DOHH2 (cell line): ENCODE data around the gene PCDHGA11.
"Not testable (repeated sequence)": the region's sequence is repeated elsewhere in the genome, so short reads cannot be mapped to it uniquely, and the experiment has no call there.

Experiments used
- H3F3A ChIP-seq: fragments of 200-600 bp; sonication (generic), shearing (Covaris generic); 2 replicates; pipeline ENCODE4 v1.6.0; 2016; ENCODE audit warnings: antibody characterized with exemption, mild to moderate bottlenecking; ENCODE audit not compliant: control insufficient read depth, insufficient read depth
- H3K27ac ChIP-seq: fragments of 200-600 bp; sonication (generic); 2 replicates; pipeline ENCODE4 v1.5.1; 2014; ENCODE audit warnings: low read depth, mild to moderate bottlenecking, low read length, moderate library complexity
- H3K27me3 ChIP-seq: fragments of 200-600 bp; sonication (generic); 2 replicates; pipeline ENCODE4 v1.6.1; 2014; ENCODE audit warnings: mild to moderate bottlenecking, low read length, mixed read lengths; ENCODE audit not compliant: control insufficient read depth
- H3K36me3 ChIP-seq: fragments of 200-600 bp; sonication (generic); 2 replicates; pipeline ENCODE4 v1.6.1; 2014; ENCODE audit warnings: mild to moderate bottlenecking, low read length, moderate library complexity, mixed read lengths; ENCODE audit not compliant: control insufficient read depth
- H3K4me1 ChIP-seq: fragments of 200-600 bp; sonication (generic); 2 replicates; pipeline ENCODE4 v1.6.1; 2014; ENCODE audit warnings: mild to moderate bottlenecking, low read length, mixed read lengths; ENCODE audit not compliant: control insufficient read depth
- H3K4me2 ChIP-seq: fragments of 200-600 bp; sonication (generic); 2 replicates; pipeline ENCODE4 v1.6.0; 2014; ENCODE audit warnings: mild to moderate bottlenecking, low read length, moderate library complexity
- H3K4me3 ChIP-seq: fragments of 200-600 bp; sonication (generic); 2 replicates; pipeline ENCODE4 v1.5.1; 2014; ENCODE audit warnings: mild to moderate bottlenecking, low read length, mixed read lengths
- H3K79me2 ChIP-seq: fragments of 200-600 bp; sonication (generic); 2 replicates; pipeline ENCODE4 v1.6.1; 2014; ENCODE audit warnings: mild to moderate bottlenecking, low read length, mixed read lengths; ENCODE audit not compliant: control insufficient read depth
- H3K9me2 ChIP-seq: fragments of 200-600 bp; sonication (generic); replicated peaks from 2 replicates; pipeline ENCODE4 v1.6.1; 2014; ENCODE audit warnings: mild to moderate bottlenecking, low read length, mixed read lengths; ENCODE audit not compliant: control insufficient read depth
- H3K9me3 ChIP-seq: fragments of 200-600 bp; sonication (generic); 2 replicates; pipeline ENCODE4 v1.6.1; 2014; ENCODE audit warnings: antibody characterized with exemption, low read length, mixed read lengths; ENCODE audit not compliant: control insufficient read depth, insufficient read depth
- H4K20me1 ChIP-seq: fragments of 200-600 bp; sonication (generic); 2 replicates; pipeline ENCODE4 v1.6.0; 2014; ENCODE audit warnings: low read depth, mild to moderate bottlenecking, antibody characterized with exemption, low read length, moderate library complexity; ENCODE audit not compliant: control insufficient read depth, insufficient read depth
- EZH2phosphoT487 ChIP-seq: fragments of 200-600 bp; sonication (generic); IDR thresholded peaks from 2 replicates; pipeline ENCODE4 v1.6.1; 2017; ENCODE audit warnings: borderline replicate concordance, mild to moderate bottlenecking, antibody characterized with exemption, low read length, moderate library complexity, mixed read lengths
- TF ChIP-seq, protein P1 (sequence below): fragments of 200-600 bp; sonication (generic); IDR thresholded peaks from one replicate; pipeline ENCODE4 v1.5.1; 2014; ENCODE audit warnings: antibody characterized with exemption, mild to moderate bottlenecking, low read depth, low read length; ENCODE audit not compliant: poor library complexity, severe bottlenecking

The PCDHGA11 gene

GRCh38 chr5:141413540-141414069, 7.2 kb upstream of the PCDHGA11 start:
- TF ChIP-seq, protein P1, sequence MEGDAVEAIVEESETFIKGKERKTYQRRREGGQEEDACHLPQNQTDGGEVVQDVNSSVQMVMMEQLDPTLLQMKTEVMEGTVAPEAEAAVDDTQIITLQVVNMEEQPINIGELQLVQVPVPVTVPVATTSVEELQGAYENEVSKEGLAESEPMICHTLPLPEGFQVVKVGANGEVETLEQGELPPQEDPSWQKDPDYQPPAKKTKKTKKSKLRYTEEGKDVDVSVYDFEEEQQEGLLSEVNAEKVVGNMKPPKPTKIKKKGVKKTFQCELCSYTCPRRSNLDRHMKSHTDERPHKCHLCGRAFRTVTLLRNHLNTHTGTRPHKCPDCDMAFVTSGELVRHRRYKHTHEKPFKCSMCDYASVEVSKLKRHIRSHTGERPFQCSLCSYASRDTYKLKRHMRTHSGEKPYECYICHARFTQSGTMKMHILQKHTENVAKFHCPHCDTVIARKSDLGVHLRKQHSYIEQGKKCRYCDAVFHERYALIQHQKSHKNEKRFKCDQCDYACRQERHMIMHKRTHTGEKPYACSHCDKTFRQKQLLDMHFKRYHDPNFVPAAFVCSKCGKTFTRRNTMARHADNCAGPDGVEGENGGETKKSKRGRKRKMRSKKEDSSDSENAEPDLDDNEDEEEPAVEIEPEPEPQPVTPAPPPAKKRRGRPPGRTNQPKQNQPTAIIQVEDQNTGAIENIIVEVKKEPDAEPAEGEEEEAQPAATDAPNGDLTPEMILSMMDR: no peak
- no peak for TF ChIP-seq EZH2phosphoT487
- no peaks in the 10 kb centered on the region for H3K9me2 ChIP-seq
- no peaks in the 10 kb centered on the region for H3K27me3 ChIP-seq
- no peak overlapping the region for H3K27ac ChIP-seq
- H3F3A ChIP-seq: no peaks in the 10 kb centered on the region
- no peaks in the 10 kb centered on the region for H3K79me2 ChIP-seq
- H3K4me3 ChIP-seq: no peak overlapping the region
- H4K20me1 ChIP-seq: no peaks in the 10 kb centered on the region
- H3K9me3 ChIP-seq: peaks cover 24% of the 10 kb centered on the region; the same call in 1 of the 2 replicates
- no peaks in the 10 kb centered on the region for H3K4me1 ChIP-seq
- peaks cover 19% of the 10 kb centered on the region for H3K36me3 ChIP-seq
- no peak overlapping the region for H3K4me2 ChIP-seq

- H3K79me2 ChIP-seq, H3K4me2 ChIP-seq, H4K20me1 ChIP-seq, H3K4me3 ChIP-seq, H3K27me3 ChIP-seq, H3K27ac ChIP-seq, H3K4me1 ChIP-seq, H3K9me2 ChIP-seq, H3F3A ChIP-seq: not testable (repeated sequence)
- Histone ChIP-seq H3K36me3 (peaks cover 19% of the 10 kb centered on the region), H3K9me3 (peaks cover 27% of the 10 kb centered on the region; the same call in 1 of the 2 replicates)
These were observed 6.1 kb upstream of the PCDHGA11 start for GRCh38 chr5:141414548-141415274.

- H4K20me1 ChIP-seq, H3K4me2 ChIP-seq, H3K9me2 ChIP-seq, H3K79me2 ChIP-seq, H3K4me3 ChIP-seq, H3K4me1 ChIP-seq, H3K27ac ChIP-seq, H3F3A ChIP-seq, H3K27me3 ChIP-seq: not testable (repeated sequence)
- Histone ChIP-seq H3K36me3 (peaks cover 19% of the 10 kb centered on the region), H3K9me3 (peaks cover 30% of the 10 kb centered on the region; the same call in 1 of the 2 replicates)
These were observed 5.6 kb upstream of the PCDHGA11 start for GRCh38 chr5:141415275-141415618.

- peaks cover 19% of the 10 kb centered on the region for H3K36me3 ChIP-seq
- not testable (repeated sequence) for H4K20me1 ChIP-seq, H3K79me2 ChIP-seq, H3K9me2 ChIP-seq, H3K27me3 ChIP-seq, H3K4me2 ChIP-seq, H3F3A ChIP-seq, H3K4me3 ChIP-seq, H3K27ac ChIP-seq, H3K4me1 ChIP-seq
- H3K9me3 ChIP-seq: peaks cover 45% of the 10 kb centered on the region; the same call in 1 of the 2 replicates
These were observed 3.2 kb upstream of the PCDHGA11 start, which contains the start of gene PCDHGB7 for GRCh38 chr5:141417494-141418172. Gene PCDHGB7 (plus strand): TSS chr5:141417677. CDS start chr5:141417860, 183 bp downstream.
